SK-N-SH (cell line): Measurements from ENCODE around the gene SLC39A7. TPM values are rescaled to one million over a fixed set of nuclear protein-coding genes. Genes with fewer than 3 reads are reported as not detected.

ENCODE experiments used
- CTCF ChIA-PET: fragments of 300-600, 350-600 bp; formaldehyde crosslinking; extraction: SDS; loops from one replicate; lab custom pipeline; 2021; lab: Yijun Ruan, JAX
- POLR2A ChIA-PET: fragments of 350-600 bp; sonication (Branson Sonifier 250); formaldehyde crosslinking; extraction: SDS; loops from one replicate; lab custom pipeline; 2020; ENCODE audit warnings: antibody characterized with exemption, inconsistent platforms; lab: Yijun Ruan, JAX
- DNase-seq: peaks from one replicate; pipeline ENCODE4 v3.0.0; 2012
- H2AFZ ChIP-seq: fragments of 200-600 bp; sonication (generic); 2 replicates; pipeline ENCODE4 v1.8.1; 2016; ENCODE audit warnings: antibody characterized with exemption, mild to moderate bottlenecking, low read depth
- H3F3A ChIP-seq: fragments of 200-600 bp; sonication (generic); replicated peaks from 2 replicates; pipeline ENCODE3; 2016; ENCODE audit warnings: antibody characterized with exemption, mild to moderate bottlenecking; ENCODE audit not compliant: insufficient read depth
- H3K27ac ChIP-seq, 2 experiments: fragments of 200-500 bp in 1 of 2; fragments of 200-600 bp in 1 of 2; sonication (Bioruptor generic) in 1 of 2; sonication (generic), shearing (Covaris generic) in 1 of 2; 2 replicates each; pipeline versions ENCODE4 v1.5.1 to v1.6.1; 2014 to 2016; ENCODE audit warnings: low read depth in 2 of 2, inconsistent platforms in 1 of 2, low read length in 1 of 2, mild to moderate bottlenecking in 1 of 2, mixed read lengths in 1 of 2
- H3K27me3 ChIP-seq: fragments of 200-600 bp; sonication (generic), shearing (Covaris generic); 2 replicates; pipeline ENCODE4 v1.6.1; 2016; ENCODE audit warnings: mixed run types; ENCODE audit not compliant: insufficient read depth
- H3K36me3 ChIP-seq, 2 experiments: fragments of 200-500 bp in 1 of 2; fragments of 200-600 bp in 1 of 2; sonication (Bioruptor generic) in 1 of 2; sonication (generic) in 1 of 2; replicated peaks in 1 of 2; 2 replicates each; pipeline versions ENCODE3 to v1.5.1; 2014 to 2016; ENCODE audit warnings: low read length in 1 of 2, mild to moderate bottlenecking in 1 of 2; ENCODE audit not compliant: insufficient read depth in 2 of 2, control insufficient read depth in 1 of 2
- H3K4me1 ChIP-seq, 2 experiments: fragments of 200-500 bp in 1 of 2; fragments of 200-600 bp in 1 of 2; sonication (Bioruptor generic) in 1 of 2; sonication (generic), shearing (Covaris generic) in 1 of 2; 2 replicates each; pipeline versions ENCODE4 v1.5.1 to v1.6.1; 2014 to 2016; ENCODE audit warnings: low read depth in 1 of 2, low read length in 1 of 2, mixed run types in 1 of 2; ENCODE audit not compliant: insufficient read depth in 2 of 2, control insufficient read depth in 1 of 2
- H3K4me2 ChIP-seq: fragments of 200-600 bp; sonication (generic), shearing (Covaris generic); 2 replicates; pipeline ENCODE4 v1.6.1; 2017; ENCODE audit warnings: mixed run types
- H3K4me3 ChIP-seq, 2 experiments: fragments of 200-500 bp in 1 of 2; fragments of 200-600 bp in 1 of 2; sonication (Bioruptor generic) in 1 of 2; sonication (generic), shearing (Covaris generic) in 1 of 2; 2 replicates each; pipeline versions ENCODE4 v1.5.1 to v1.8.1; 2014 to 2016; ENCODE audit warnings: low read depth in 2 of 2, inconsistent platforms in 1 of 2, low read length in 1 of 2, mild to moderate bottlenecking in 1 of 2, mixed read lengths in 1 of 2, moderate library complexity in 1 of 2
- H3K79me2 ChIP-seq: fragments of 200-600 bp; sonication (generic); 2 replicates; pipeline ENCODE4 v1.8.1; 2017; ENCODE audit warnings: mild to moderate bottlenecking; ENCODE audit not compliant: insufficient read depth
- H3K9ac ChIP-seq: fragments of 200-600 bp; sonication (generic); 2 replicates; pipeline ENCODE4 v1.6.1; 2017; ENCODE audit warnings: mixed run types
- H3K9me2 ChIP-seq: fragments of 200-600 bp; sonication (generic); 2 replicates; pipeline ENCODE4 v1.6.1; 2017; ENCODE audit warnings: mixed run types
- H3K9me3 ChIP-seq: fragments of 200-600 bp; sonication (generic); 2 replicates; pipeline ENCODE4 v1.6.1; 2017; ENCODE audit warnings: mixed run types, mild to moderate bottlenecking, moderate library complexity
- H4K20me1 ChIP-seq: fragments of 200-600 bp; sonication (generic); 2 replicates; pipeline ENCODE4 v1.6.1; 2017; ENCODE audit warnings: mild to moderate bottlenecking, mixed run types; ENCODE audit not compliant: insufficient read depth
- EP300 ChIP-seq, 2 experiments: IDR thresholded peaks; 2 replicates each; pipeline versions ENCODE4 v1.4.0 to v1.6.1; 2012; ENCODE audit warnings: borderline replicate concordance in 1 of 2, low read depth in 1 of 2, low read length in 1 of 2
- EZH2phosphoT487 ChIP-seq: fragments of 200-600 bp; sonication (generic); IDR thresholded peaks from 2 replicates; pipeline ENCODE4 v1.6.1; 2017; ENCODE audit warnings: low read depth, mixed run types, mild to moderate bottlenecking, antibody characterized with exemption, moderate library complexity, borderline replicate concordance
- FOSL2 ChIP-seq: IDR thresholded peaks from 2 replicates; pipeline ENCODE4 v1.4.0; 2012; ENCODE audit warnings: low read depth, mild to moderate bottlenecking, moderate library complexity, borderline replicate concordance
- GABPA ChIP-seq: IDR thresholded peaks from 2 replicates; pipeline ENCODE4 v1.4.0; 2012; ENCODE audit warnings: low read depth, mild to moderate bottlenecking
- GATA2 ChIP-seq: sonication (generic); formaldehyde crosslinking; IDR thresholded peaks from 2 replicates; pipeline ENCODE4 v1.5.0; 2020; ENCODE audit warnings: mild to moderate bottlenecking, missing genetic modification reagents
- JUND ChIP-seq: IDR thresholded peaks from 2 replicates; pipeline ENCODE4 v1.4.0; 2012
- RCOR1 ChIP-seq: fragments of 150-350 bp; IDR thresholded peaks from 2 replicates; pipeline ENCODE4 v1.6.1; 2017; ENCODE audit warnings: antibody characterized with exemption, low read length
- SMC3 ChIP-seq: IDR thresholded peaks from 2 replicates; pipeline ENCODE4 v1.6.1; 2012; ENCODE audit warnings: low read depth, low read length, improper control_type of control experiment
- TAF1 ChIP-seq: IDR thresholded peaks from 2 replicates; pipeline ENCODE4 v1.6.1; 2012; ENCODE audit warnings: low read depth, mild to moderate bottlenecking, low read length, moderate library complexity, borderline replicate concordance
- TCF12 ChIP-seq: IDR thresholded peaks from 2 replicates; pipeline ENCODE4 v1.4.0; 2012
- TEAD4 ChIP-seq: IDR thresholded peaks from 2 replicates; pipeline ENCODE4 v1.4.0; 2012; ENCODE audit warnings: mild to moderate bottlenecking, borderline replicate concordance; ENCODE audit not compliant: insufficient read depth
- YY1 ChIP-seq: IDR thresholded peaks from 2 replicates; pipeline ENCODE4 v1.4.0; 2012; ENCODE audit warnings: low read depth, mild to moderate bottlenecking
- WGBS: methylation state at CpG from one replicate; pipeline ENCODE4 v1.1.6; 2017; ENCODE audit warnings: low lambda C conversion rate; 5-methylcytosine and 5-hydroxymethylcytosine counted together
- polyA plus RNA-seq, 3 experiments: library from polyadenylated mRNA; depleted of rRNA; stranded (reverse); fragments of >200 nt; gene quantifications; 2 replicates each; pipeline ENCODE4 v1.2.3, GENCODE V29; 2012
- TF ChIP-seq, protein P1 (sequence below): IDR thresholded peaks from 2 replicates; pipeline ENCODE4 v1.4.0; 2012; ENCODE audit warnings: low read depth
- TF ChIP-seq, protein P2 (sequence below): fragments of 200-600 bp; sonication (generic); IDR thresholded peaks from 2 replicates; pipeline ENCODE4 v1.6.1; 2017; ENCODE audit warnings: antibody characterized with exemption, mild to moderate bottlenecking, moderate library complexity
- TF ChIP-seq, protein P3 (sequence below): fragments of 150-350 bp; IDR thresholded peaks from 2 replicates; pipeline ENCODE4 v1.6.1; 2017; ENCODE audit warnings: antibody characterized with exemption, low read length, low read depth, borderline replicate concordance
- TF ChIP-seq, protein P4 (sequence below): fragments of 150-350 bp; IDR thresholded peaks from 2 replicates; pipeline ENCODE4 v1.6.1; 2016; ENCODE audit warnings: mild to moderate bottlenecking, low read depth, low read length
- TF ChIP-seq, protein P5 (sequence below): IDR thresholded peaks from 2 replicates; pipeline ENCODE4 v1.6.1; 2012; ENCODE audit warnings: mild to moderate bottlenecking, low read depth, low read length, moderate library complexity

The SLC39A7 gene
- polyA plus RNA-seq, 1 of the 3 experiments (the other 2 are of a cell fraction): 129 TPM

DNA sequence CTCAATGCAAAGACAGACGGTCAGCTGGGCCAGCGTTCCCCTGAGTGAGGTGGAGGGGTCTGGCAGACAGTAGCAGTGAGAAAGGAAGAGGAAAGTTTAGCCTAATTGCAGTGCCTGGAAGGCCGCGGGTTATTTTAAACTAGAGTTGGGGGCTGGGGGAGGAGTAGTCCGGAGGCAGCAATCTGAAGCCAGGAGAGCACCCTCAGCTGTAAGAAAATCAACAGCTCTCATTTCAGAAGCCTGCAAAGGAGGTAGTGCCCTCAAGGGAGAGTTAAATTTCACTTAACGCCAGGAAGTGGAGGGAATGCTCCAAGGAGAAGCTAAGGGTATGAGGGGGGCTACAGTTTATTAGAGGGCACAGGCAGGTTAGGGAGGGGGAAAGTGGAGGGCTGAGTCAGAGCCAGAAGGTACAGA is 34.6 kb downstream of the SLC39A7 start:
- Histone ChIP-seq H3K4me1 (no peaks in the 10 kb centered on the region; a peak in 1 of 4 replicates), H3K4me2 (no peak overlapping the region), H3K27ac (no peak overlapping the region), H3K4me3 (no peak overlapping the region), H3K36me3 (no peaks in the 10 kb centered on the region), H3K27me3 (peaks cover 79% of the 10 kb centered on the region), H3K9me3 (no peaks in the 10 kb centered on the region), H2AFZ (no peak overlapping the region), H3F3A (no peaks in the 10 kb centered on the region), H3K9me2 (no peaks in the 10 kb centered on the region)
- ChIA-PET CTCF (interaction anchor here (1.1 to 9.1 kb wide), 3 partner anchors 13 to 109 kb away, joined by 4 to 68 read pairs (median 6); no protein-coding TSS in a partner anchor), POLR2A (no interaction called here)
- DNase-seq: no peak
- WGBS: 17% methylated on average over 6 of the region's 6 CpGs
- no peak for TF ChIP-seq SMC3
- TF ChIP-seq RCOR1: no peak
- TF ChIP-seq, all 33 proteins: peak for 0
- H3K79me2 ChIP-seq: no peaks in the 10 kb centered on the region
- no peak overlapping the region for H3K9ac ChIP-seq
- no peaks in the 10 kb centered on the region for H4K20me1 ChIP-seq

DNA sequence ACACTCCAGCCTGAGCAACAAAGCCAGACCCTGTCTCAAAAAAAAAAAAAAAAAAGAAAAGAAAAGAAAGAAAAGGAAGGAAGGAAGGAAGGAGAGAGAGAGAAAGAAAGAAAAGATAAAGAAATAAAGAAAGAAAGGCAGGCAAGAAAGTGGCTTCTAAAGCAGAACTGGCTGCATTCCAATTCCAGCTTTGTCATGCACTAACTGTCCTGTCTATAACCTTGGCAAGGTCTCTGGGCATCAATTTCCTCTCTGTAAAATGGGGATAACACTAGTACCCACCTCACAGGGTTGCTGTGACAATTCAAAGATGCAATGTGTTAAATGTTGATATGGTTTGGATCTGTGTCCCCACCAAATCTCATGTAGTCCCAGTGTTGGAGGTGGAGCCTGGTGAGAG is 35.7 kb downstream of the SLC39A7 start:
- no peaks in the 10 kb centered on the region; a peak in 1 of 4 replicates for H3K4me1 ChIP-seq
- H3K9ac ChIP-seq: no peak overlapping the region
- no peaks in the 10 kb centered on the region for H3K9me3 ChIP-seq
- no peak overlapping the region for H3K4me3 ChIP-seq
- H3K27me3 ChIP-seq: peaks cover 79% of the 10 kb centered on the region
- H3K4me2 ChIP-seq: no peak overlapping the region
- H3K36me3 ChIP-seq: no peaks in the 10 kb centered on the region
- ChIA-PET POLR2A (interaction anchor here (1.4 kb wide), 1 partner anchor 12 kb away, joined by 5 read pairs; no protein-coding TSS in a partner anchor), CTCF (interaction anchor here (1.1 to 9.1 kb wide), 3 partner anchors 12 to 75 kb away, joined by 6 to 68 read pairs (median 7); no protein-coding TSS in a partner anchor)
- TF ChIP-seq TCF12 (no peak), JUND (no peak), YY1 (no peak), TAF1 (no peak), RCOR1 (no peak), EP300 (IDR thresholded peaks at IDR 0.05; ENCODE audit: borderline replicate concordance in 1 of 2, low read depth in 1 of 2, low read length in 1 of 2) (no peak), EZH2phosphoT487 (no peak), GABPA (no peak), FOSL2 (no peak), GATA2 (no peak), TEAD4 (no peak)
- TF ChIP-seq, protein P1, sequence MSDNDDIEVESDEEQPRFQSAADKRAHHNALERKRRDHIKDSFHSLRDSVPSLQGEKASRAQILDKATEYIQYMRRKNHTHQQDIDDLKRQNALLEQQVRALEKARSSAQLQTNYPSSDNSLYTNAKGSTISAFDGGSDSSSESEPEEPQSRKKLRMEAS: no peak
- TF ChIP-seq, protein P2, sequence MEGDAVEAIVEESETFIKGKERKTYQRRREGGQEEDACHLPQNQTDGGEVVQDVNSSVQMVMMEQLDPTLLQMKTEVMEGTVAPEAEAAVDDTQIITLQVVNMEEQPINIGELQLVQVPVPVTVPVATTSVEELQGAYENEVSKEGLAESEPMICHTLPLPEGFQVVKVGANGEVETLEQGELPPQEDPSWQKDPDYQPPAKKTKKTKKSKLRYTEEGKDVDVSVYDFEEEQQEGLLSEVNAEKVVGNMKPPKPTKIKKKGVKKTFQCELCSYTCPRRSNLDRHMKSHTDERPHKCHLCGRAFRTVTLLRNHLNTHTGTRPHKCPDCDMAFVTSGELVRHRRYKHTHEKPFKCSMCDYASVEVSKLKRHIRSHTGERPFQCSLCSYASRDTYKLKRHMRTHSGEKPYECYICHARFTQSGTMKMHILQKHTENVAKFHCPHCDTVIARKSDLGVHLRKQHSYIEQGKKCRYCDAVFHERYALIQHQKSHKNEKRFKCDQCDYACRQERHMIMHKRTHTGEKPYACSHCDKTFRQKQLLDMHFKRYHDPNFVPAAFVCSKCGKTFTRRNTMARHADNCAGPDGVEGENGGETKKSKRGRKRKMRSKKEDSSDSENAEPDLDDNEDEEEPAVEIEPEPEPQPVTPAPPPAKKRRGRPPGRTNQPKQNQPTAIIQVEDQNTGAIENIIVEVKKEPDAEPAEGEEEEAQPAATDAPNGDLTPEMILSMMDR: no peak
- TF ChIP-seq, protein P3, sequence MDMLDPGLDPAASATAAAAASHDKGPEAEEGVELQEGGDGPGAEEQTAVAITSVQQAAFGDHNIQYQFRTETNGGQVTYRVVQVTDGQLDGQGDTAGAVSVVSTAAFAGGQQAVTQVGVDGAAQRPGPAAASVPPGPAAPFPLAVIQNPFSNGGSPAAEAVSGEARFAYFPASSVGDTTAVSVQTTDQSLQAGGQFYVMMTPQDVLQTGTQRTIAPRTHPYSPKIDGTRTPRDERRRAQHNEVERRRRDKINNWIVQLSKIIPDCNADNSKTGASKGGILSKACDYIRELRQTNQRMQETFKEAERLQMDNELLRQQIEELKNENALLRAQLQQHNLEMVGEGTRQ: no peak
- TF ChIP-seq, protein P4, sequence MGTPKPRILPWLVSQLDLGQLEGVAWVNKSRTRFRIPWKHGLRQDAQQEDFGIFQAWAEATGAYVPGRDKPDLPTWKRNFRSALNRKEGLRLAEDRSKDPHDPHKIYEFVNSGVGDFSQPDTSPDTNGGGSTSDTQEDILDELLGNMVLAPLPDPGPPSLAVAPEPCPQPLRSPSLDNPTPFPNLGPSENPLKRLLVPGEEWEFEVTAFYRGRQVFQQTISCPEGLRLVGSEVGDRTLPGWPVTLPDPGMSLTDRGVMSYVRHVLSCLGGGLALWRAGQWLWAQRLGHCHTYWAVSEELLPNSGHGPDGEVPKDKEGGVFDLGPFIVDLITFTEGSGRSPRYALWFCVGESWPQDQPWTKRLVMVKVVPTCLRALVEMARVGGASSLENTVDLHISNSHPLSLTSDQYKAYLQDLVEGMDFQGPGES: no peak
- TF ChIP-seq, protein P5, sequence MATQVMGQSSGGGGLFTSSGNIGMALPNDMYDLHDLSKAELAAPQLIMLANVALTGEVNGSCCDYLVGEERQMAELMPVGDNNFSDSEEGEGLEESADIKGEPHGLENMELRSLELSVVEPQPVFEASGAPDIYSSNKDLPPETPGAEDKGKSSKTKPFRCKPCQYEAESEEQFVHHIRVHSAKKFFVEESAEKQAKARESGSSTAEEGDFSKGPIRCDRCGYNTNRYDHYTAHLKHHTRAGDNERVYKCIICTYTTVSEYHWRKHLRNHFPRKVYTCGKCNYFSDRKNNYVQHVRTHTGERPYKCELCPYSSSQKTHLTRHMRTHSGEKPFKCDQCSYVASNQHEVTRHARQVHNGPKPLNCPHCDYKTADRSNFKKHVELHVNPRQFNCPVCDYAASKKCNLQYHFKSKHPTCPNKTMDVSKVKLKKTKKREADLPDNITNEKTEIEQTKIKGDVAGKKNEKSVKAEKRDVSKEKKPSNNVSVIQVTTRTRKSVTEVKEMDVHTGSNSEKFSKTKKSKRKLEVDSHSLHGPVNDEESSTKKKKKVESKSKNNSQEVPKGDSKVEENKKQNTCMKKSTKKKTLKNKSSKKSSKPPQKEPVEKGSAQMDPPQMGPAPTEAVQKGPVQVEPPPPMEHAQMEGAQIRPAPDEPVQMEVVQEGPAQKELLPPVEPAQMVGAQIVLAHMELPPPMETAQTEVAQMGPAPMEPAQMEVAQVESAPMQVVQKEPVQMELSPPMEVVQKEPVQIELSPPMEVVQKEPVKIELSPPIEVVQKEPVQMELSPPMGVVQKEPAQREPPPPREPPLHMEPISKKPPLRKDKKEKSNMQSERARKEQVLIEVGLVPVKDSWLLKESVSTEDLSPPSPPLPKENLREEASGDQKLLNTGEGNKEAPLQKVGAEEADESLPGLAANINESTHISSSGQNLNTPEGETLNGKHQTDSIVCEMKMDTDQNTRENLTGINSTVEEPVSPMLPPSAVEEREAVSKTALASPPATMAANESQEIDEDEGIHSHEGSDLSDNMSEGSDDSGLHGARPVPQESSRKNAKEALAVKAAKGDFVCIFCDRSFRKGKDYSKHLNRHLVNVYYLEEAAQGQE: no peak
- no peak overlapping the region for H2AFZ ChIP-seq
- H4K20me1 ChIP-seq: no peaks in the 10 kb centered on the region
- H3K9me2 ChIP-seq: no peaks in the 10 kb centered on the region
- H3K27ac ChIP-seq: no peak overlapping the region
- H3K79me2 ChIP-seq: no peaks in the 10 kb centered on the region
- no peak for DNase-seq
- H3F3A ChIP-seq: no peaks in the 10 kb centered on the region
